HepG2 (cell line): ENCODE data around the gene TUBGCP3. TPM values are rescaled to one million over a fixed set of nuclear protein-coding genes. Genes with fewer than 3 reads are reported as not detected.

Experiments
- ATAC-seq: fragments of 200-7000 bp; cut with Tn5 transposase; 3 replicates; pipeline ENCODE4 v1.9.1; 2020; ENCODE audit warnings: mild to moderate bottlenecking, moderate library complexity
- BruUV-seq: library from RNA; stranded (reverse); fragments of 400-500 nt; replicated peaks from 2 replicates; lab custom pipeline; 2021; lab: Mats Ljungman, UMichigan
- CTCF ChIA-PET: fragments of 300-600 bp; formaldehyde crosslinking; extraction: SDS; loops from one replicate; lab custom pipeline; 2021; ENCODE audit warnings: low total read pairs, inconsistent platforms, low intra/inter-chr PET ratio; lab: Yijun Ruan, JAX
- POLR2A ChIA-PET: fragments of 350-600 bp; sonication (Branson Sonifier 250); formaldehyde crosslinking; loops from one replicate; lab custom pipeline; 2020; ENCODE audit warnings: antibody characterized with exemption, inconsistent platforms; lab: Yijun Ruan, JAX
- DNase-seq: peaks from one replicate; pipeline ENCODE4 v3.0.0-alpha.2; 2015; ENCODE audit warnings: low spot score
- FAIRE-seq: peaks from 3 replicates; lab custom pipeline; 2011; peaks lifted over from hg19 to GRCh38; lab: Jason Lieb, UNC
- H2AFZ ChIP-seq: one replicate; pipeline ENCODE4 v1.6.1; 2011; ENCODE audit warnings: low read length, inconsistent platforms
- H3K27ac ChIP-seq: fragments of 300-600 bp; 3 replicates; pipeline ENCODE4 v1.8.0; 2011; ENCODE audit warnings: mixed run types, mild to moderate bottlenecking, mixed read lengths, low read length, inconsistent platforms; ENCODE audit not compliant: insufficient read depth; ENCODE audit errors: extremely low read length
- H3K27me3 ChIP-seq, 2 experiments: fragments of 200-600 bp in 1 of 2; 2 replicates in 1 of 2; 3 replicates in 1 of 2; pipeline versions ENCODE4 v1.6.0 to v1.8.0; 2011; ENCODE audit warnings: low read length in 2 of 2, mild to moderate bottlenecking in 2 of 2, moderate library complexity in 2 of 2, inconsistent platforms in 1 of 2; ENCODE audit not compliant: insufficient read depth in 2 of 2, control insufficient read depth in 1 of 2
- H3K36me3 ChIP-seq, 2 experiments: fragments of 200-600 bp in 1 of 2; replicated peaks in 1 of 2; 2 replicates in 1 of 2; 3 replicates in 1 of 2; pipeline versions ENCODE4 v1.5.1 to v1.8.0; 2011; ENCODE audit warnings: low read length in 2 of 2, inconsistent platforms in 1 of 2; ENCODE audit not compliant: insufficient read depth in 2 of 2, control insufficient read depth in 1 of 2
- H3K4me1 ChIP-seq: 2 replicates; pipeline ENCODE4 v1.5.1; 2012; ENCODE audit warnings: low read length, inconsistent platforms; ENCODE audit not compliant: insufficient read depth
- H3K4me2 ChIP-seq: 2 replicates; pipeline ENCODE4 v1.6.0; 2011; ENCODE audit warnings: low read depth, low read length, inconsistent platforms
- H3K4me3 ChIP-seq, 3 experiments: fragments of 200-600 bp in 1 of 3; sonication (generic), shearing (Covaris generic) in 1 of 3; replicated peaks in 1 of 3; 2 replicates each; pipeline ENCODE4 v1.5.1; 2011 to 2016; ENCODE audit warnings: low read length in 3 of 3, inconsistent platforms in 2 of 3, low read depth in 2 of 3, mild to moderate bottlenecking in 2 of 3, control low read depth in 1 of 3, mixed read lengths in 1 of 3; ENCODE audit not compliant: insufficient read depth in 1 of 3
- H3K79me2 ChIP-seq: one replicate; pipeline ENCODE4 v1.6.1; 2011; ENCODE audit warnings: low read length, inconsistent platforms; ENCODE audit not compliant: insufficient read depth
- H3K9ac ChIP-seq: 2 replicates; pipeline ENCODE4 v1.6.0; 2011; ENCODE audit warnings: mild to moderate bottlenecking, low read depth, low read length, inconsistent platforms; ENCODE audit not compliant: insufficient read depth
- H3K9me3 ChIP-seq: 2 replicates; pipeline ENCODE4 v1.5.1; 2012; ENCODE audit warnings: mild to moderate bottlenecking, low read length
- H4K20me1 ChIP-seq: 2 replicates; pipeline ENCODE4 v1.6.0; 2011; ENCODE audit warnings: inconsistent platforms, mild to moderate bottlenecking, low read length, moderate library complexity; ENCODE audit not compliant: insufficient read depth
- KDM4B ChIP-seq: sonication (generic); formaldehyde crosslinking; IDR thresholded peaks from 2 replicates; pipeline ENCODE4 v1.4.0; 2020; ENCODE audit warnings: missing genetic modification reagents
- KDM5B ChIP-seq: sonication (generic); formaldehyde crosslinking; IDR thresholded peaks from 2 replicates; pipeline ENCODE4 v1.4.0; 2020; ENCODE audit warnings: missing genetic modification reagents, mild to moderate bottlenecking, borderline replicate concordance
- LCORL ChIP-seq, 2 experiments: fragments of 450-650 bp in 1 of 2; sonication (generic) in 1 of 2; formaldehyde crosslinking in 1 of 2; IDR thresholded peaks; 2 replicates each; pipeline versions ENCODE4 v1.5.0 to v1.6.1; 2017 to 2020; ENCODE audit warnings: antibody characterized with exemption in 1 of 2, missing genetic modification reagents in 1 of 2
- MAFK ChIP-seq, 2 experiments: IDR thresholded peaks in 1 of 2; conservative IDR thresholded peaks in 1 of 2; 2 replicates each; pipeline ENCODE4 v1.6.1; 2011; ENCODE audit warnings: improper control_type of control experiment in 2 of 2, low read length in 2 of 2
- TBX2 ChIP-seq: sonication (generic); formaldehyde crosslinking; IDR thresholded peaks from 2 replicates; pipeline ENCODE4 v1.5.0; 2020; ENCODE audit warnings: missing genetic modification reagents, mild to moderate bottlenecking, borderline replicate concordance
- TCF7L2 ChIP-seq: IDR thresholded peaks from 2 replicates; pipeline ENCODE4 v1.6.1; 2011; ENCODE audit warnings: mild to moderate bottlenecking, low read depth, low read length, moderate library complexity
- ZBTB1 ChIP-seq: sonication (generic); formaldehyde crosslinking; IDR thresholded peaks from 2 replicates; pipeline ENCODE4 v1.4.0; 2020; ENCODE audit warnings: missing genetic modification reagents, borderline replicate concordance
- ZNF3 ChIP-seq: IDR thresholded peaks from 2 replicates; pipeline ENCODE4 v1.7.0; 2017; ENCODE audit warnings: inconsistent platforms
- ZSCAN5A ChIP-seq: sonication (generic); formaldehyde crosslinking; IDR thresholded peaks from 2 replicates; pipeline ENCODE4 v1.8.0; 2022; ENCODE audit warnings: mild to moderate bottlenecking, missing genetic modification reagents, borderline replicate concordance
- WGBS: methylation state at CpG from one replicate; pipeline ENCODE4 v1.1.6; 2017; ENCODE audit warnings: low lambda C conversion rate; 5-methylcytosine and 5-hydroxymethylcytosine counted together
- in situ Hi-C: cut with HindIII; loops from 2 replicates; pipeline ENCODE4 v1.10.0; 2017; ENCODE audit warnings: low pct_unique_long_range_greater_than_20kb; ENCODE audit not compliant: extremely low pct_ligation_motif_present
- intact Hi-C: fragments of 100-400 bp; cut with micrococcal nuclease; formaldehyde crosslinking; loops from one replicate; pipeline ENCODE4 v1.10.0; 2022; ENCODE audit not compliant: unreplicated experiment
- polyA plus RNA-seq, 8 experiments: library from polyadenylated mRNA; depleted of rRNA in 3 of 8; stranded (reverse) in 7 of 8; unstranded in 1 of 8; fragments of >200 nt; fragmentation: Illumina TruSeq in 4 of 8; extraction: Trizol in 4 of 8; gene quantifications; 2 replicates each; pipeline versions ENCODE4 v1.2.1 to v1.2.3, GENCODE V29; 2011 to 2016; ENCODE audit warnings: low read depth in 4 of 8, missing spikeins in 1 of 8, mixed read lengths in 1 of 8; ENCODE audit not compliant: insufficient read depth in 1 of 8
- total RNA-seq, 5 experiments: library from RNA; depleted of rRNA; stranded (reverse); fragments of >200 nt; fragmentation: Illumina TruSeq; extraction: Trizol; gene quantifications; 2 replicates each; pipeline ENCODE4 v1.2.3, GENCODE V29; 2016; ENCODE audit warnings: low read depth in 1 of 5
- TF ChIP-seq, protein P1 (sequence below): sonication (generic); formaldehyde crosslinking; IDR thresholded peaks from 2 replicates; pipeline ENCODE4 v1.5.0; 2020; ENCODE audit warnings: missing genetic modification reagents, mild to moderate bottlenecking, borderline replicate concordance
- TF ChIP-seq, protein P2 (sequence below): IDR thresholded peaks from 2 replicates; pipeline ENCODE4 v1.6.1; 2016; ENCODE audit warnings: missing compliant biosample characterization, missing genetic modification reagents, borderline replicate concordance

TUBGCP3 gene
- total and polyA plus RNA-seq, 2 of the 13 experiments (the other 11 are each of a cell fraction or from before 2014, with no cell fraction given), result 12.6 to 15.5 TPM

- ChIA-PET CTCF (no interaction called here), POLR2A (no interaction called here)
- DNase-seq, result no peak
- no peak; the same call in 2 of the 3 replicates for ATAC-seq
- H3K36me3 ChIP-seq, result no peaks in the 10 kb centered on the region
- peaks cover 13 to 58% of the 10 kb centered on the region in 2 experiments; a peak in 4 of 5 replicates for H3K27me3 ChIP-seq
- H3K9ac ChIP-seq, result no peak overlapping the region
- H3K4me2 ChIP-seq, result no peak overlapping the region
- no peak overlapping the region for H3K27ac ChIP-seq
- intact Hi-C loops, result no loop called here
- no TSS peak for BruUV-seq
- no peaks in the 10 kb centered on the region for H3K4me1 ChIP-seq
- H2AFZ ChIP-seq, result no peak overlapping the region
- TF ChIP-seq ZSCAN5A (CRISPR knock-in tag), result no peak
- TF ChIP-seq TBX2 (CRISPR knock-in tag), result no peak
- TF ChIP-seq, protein P1, sequence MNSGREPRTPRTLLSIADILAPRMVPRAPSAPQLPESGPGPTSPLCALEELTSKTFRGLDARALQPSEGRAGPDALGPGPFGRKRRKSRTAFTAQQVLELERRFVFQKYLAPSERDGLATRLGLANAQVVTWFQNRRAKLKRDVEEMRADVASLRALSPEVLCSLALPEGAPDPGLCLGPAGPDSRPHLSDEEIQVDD (CRISPR knock-in tag), result no peak
- no peak for TF ChIP-seq TCF7L2
- TF ChIP-seq ZBTB1, result no peak
- TF ChIP-seq LCORL (IDR thresholded peaks at IDR 0.05), result no peak
- no peak for TF ChIP-seq LCORL (CRISPR knock-in tag; IDR thresholded peaks at IDR 0.05)
- no peak for TF ChIP-seq ZNF3 (CRISPR knock-in tag)
- TF ChIP-seq KDM5B, result no peak
- TF ChIP-seq, protein P2, sequence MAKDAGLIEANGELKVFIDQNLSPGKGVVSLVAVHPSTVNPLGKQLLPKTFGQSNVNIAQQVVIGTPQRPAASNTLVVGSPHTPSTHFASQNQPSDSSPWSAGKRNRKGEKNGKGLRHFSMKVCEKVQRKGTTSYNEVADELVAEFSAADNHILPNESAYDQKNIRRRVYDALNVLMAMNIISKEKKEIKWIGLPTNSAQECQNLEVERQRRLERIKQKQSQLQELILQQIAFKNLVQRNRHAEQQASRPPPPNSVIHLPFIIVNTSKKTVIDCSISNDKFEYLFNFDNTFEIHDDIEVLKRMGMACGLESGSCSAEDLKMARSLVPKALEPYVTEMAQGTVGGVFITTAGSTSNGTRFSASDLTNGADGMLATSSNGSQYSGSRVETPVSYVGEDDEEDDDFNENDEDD (CRISPR knock-in tag), result no peak
- TF ChIP-seq KDM4B (CRISPR knock-in tag), result no peak
- TF ChIP-seq MAFK (conservative IDR thresholded peaks at IDR 0.05 in 1 of 2, IDR thresholded peaks at IDR 0.05 in 1 of 2; ENCODE audit: low read length in 2 of 2), result no peak
- in situ Hi-C loops, result no loop called here
- H4K20me1 ChIP-seq, result no peaks in the 10 kb centered on the region
- FAIRE-seq, result no peak
- no peaks in the 10 kb centered on the region for H3K79me2 ChIP-seq
- no peak overlapping the region for H3K4me3 ChIP-seq
- WGBS, result 0% methylated on average over 1 of the region's 13 CpGs
- H3K9me3 ChIP-seq, result no peaks in the 10 kb centered on the region
Measured at GRCh38 chr13:112457485-112457884, 130.5 kb downstream of the TUBGCP3 start.
